Left ventricle myocardium inferior (tissue), 1 donor: ENCODE data around the gene TCF7L1. TPM values are rescaled to one million over a fixed set of nuclear protein-coding genes. Genes with fewer than 3 reads are reported as not detected.

ENCODE experiments used
- DNase-seq: peaks from one replicate; pipeline ENCODE4 v3.0.0-alpha.2; 2020
- H3K27ac ChIP-seq: fragments of 200-600 bp; replicated peaks from 2 replicates; pipeline ENCODE4 v1.8.0; 2021
- H3K27me3 ChIP-seq: fragments of 200-600 bp; 2 replicates; pipeline ENCODE4 v1.8.0; 2021; ENCODE audit warnings: low read depth
- H3K36me3 ChIP-seq: fragments of 200-600 bp; 2 replicates; pipeline ENCODE4 v1.8.0; 2021
- H3K4me1 ChIP-seq: fragments of 200-600 bp; 2 replicates; pipeline ENCODE4 v1.8.0; 2021
- H3K4me3 ChIP-seq: fragments of 200-600 bp; 2 replicates; pipeline ENCODE4 v1.8.0; 2021; ENCODE audit warnings: mild to moderate bottlenecking, moderate library complexity
- H3K9me3 ChIP-seq: fragments of 200-600 bp; replicated peaks from 2 replicates; pipeline ENCODE4 v1.8.0; 2021
- intact Hi-C: fragments of 100-400 bp; cut with micrococcal nuclease; formaldehyde crosslinking; loops from one replicate; pipeline ENCODE4 v1.11.0; 2022
- total RNA-seq: library from RNA; stranded (reverse); fragmentation: NEBNext Ultra II Directional; extraction: Animal tissue kit (Norgen Biotek cat#: 25700); gene quantifications from one replicate; pipeline ENCODE4 v1.2.1, GENCODE V29; 2021
- TF ChIP-seq, protein P1 (sequence below): fragments of 200-600 bp; IDR thresholded peaks from 2 replicates; pipeline ENCODE4 v1.8.0; 2021; ENCODE audit warnings: antibody characterized with exemption, mild to moderate bottlenecking, borderline replicate concordance
- donor health status: DM: no; HTN: yes; CAD: no; lungs with severe emphysema.

TCF7L1 gene
- total RNA-seq, 1 donor from 2014 or later = 7.0 TPM

DNA sequence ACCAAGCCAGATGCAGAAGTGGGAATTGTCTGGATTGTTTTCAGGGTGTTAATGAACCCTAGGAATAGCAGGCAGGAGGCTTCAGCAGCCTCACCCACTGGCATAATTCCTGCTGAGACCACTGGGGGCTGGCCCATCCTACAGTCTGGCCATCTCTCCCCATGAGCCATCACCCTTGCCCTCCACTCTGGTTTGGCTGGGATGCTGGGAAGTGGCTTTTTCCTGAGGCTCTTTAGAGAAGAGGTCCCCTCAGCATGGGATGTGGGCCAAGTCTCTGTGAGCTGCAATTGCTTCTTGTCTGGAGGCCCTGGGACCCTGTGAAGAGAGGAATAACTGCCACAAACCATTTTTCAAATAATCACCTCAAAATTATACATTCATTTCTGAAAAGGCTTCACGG, 4.0 kb downstream of the TCF7L1 start:
- H3K9me3 ChIP-seq = no peaks in the 10 kb centered on the region
- peaks cover 68% of the 10 kb centered on the region for H3K4me1 ChIP-seq
- intact Hi-C loops = no loop called here
- H3K27me3 ChIP-seq = no peaks in the 10 kb centered on the region
- no peak overlapping the region for H3K4me3 ChIP-seq
- no peak for DNase-seq
- H3K36me3 ChIP-seq = no peaks in the 10 kb centered on the region
- peak overlapping the region; percentile 39 for H3K27ac ChIP-seq
- TF ChIP-seq, protein P1, sequence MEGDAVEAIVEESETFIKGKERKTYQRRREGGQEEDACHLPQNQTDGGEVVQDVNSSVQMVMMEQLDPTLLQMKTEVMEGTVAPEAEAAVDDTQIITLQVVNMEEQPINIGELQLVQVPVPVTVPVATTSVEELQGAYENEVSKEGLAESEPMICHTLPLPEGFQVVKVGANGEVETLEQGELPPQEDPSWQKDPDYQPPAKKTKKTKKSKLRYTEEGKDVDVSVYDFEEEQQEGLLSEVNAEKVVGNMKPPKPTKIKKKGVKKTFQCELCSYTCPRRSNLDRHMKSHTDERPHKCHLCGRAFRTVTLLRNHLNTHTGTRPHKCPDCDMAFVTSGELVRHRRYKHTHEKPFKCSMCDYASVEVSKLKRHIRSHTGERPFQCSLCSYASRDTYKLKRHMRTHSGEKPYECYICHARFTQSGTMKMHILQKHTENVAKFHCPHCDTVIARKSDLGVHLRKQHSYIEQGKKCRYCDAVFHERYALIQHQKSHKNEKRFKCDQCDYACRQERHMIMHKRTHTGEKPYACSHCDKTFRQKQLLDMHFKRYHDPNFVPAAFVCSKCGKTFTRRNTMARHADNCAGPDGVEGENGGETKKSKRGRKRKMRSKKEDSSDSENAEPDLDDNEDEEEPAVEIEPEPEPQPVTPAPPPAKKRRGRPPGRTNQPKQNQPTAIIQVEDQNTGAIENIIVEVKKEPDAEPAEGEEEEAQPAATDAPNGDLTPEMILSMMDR = no peak

DNA sequence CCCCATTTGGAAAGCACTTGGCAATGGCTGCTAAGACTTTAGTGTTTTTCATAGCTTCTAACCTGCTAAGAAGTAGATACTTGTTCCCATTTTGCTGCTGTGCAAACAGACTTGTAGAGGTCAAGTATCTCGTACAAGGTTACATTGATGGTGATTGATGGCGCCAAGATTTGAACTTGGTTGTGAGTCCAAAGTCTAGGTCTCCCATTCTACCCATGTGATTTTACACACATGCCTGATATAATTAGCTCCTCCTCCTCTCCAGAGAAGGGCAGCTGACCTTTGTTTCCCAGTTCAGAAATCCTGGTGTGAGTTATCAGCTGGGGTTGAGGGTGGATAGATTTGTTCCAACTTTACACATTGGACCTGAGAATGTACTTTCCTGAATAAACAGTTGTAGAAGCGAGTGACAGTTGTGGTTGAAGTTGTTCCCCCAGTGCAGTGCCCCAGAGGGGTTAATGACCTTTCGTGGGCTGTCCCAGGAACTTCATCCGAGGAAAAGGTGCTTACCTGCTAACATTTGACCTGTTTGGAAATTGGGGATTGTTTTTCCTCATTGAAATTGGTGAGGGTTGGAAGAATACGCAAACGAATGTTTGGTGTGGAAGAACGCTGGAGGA, 10.4 kb downstream of the TCF7L1 start:
- H3K36me3 ChIP-seq = no peaks in the 10 kb centered on the region
- no peaks in the 10 kb centered on the region for H3K9me3 ChIP-seq
- intact Hi-C loops = no loop called here
- TF ChIP-seq, protein P1 = no peak
- H3K27me3 ChIP-seq = no peaks in the 10 kb centered on the region
- peaks cover 32% of the 10 kb centered on the region for H3K4me1 ChIP-seq
- no peak for DNase-seq
- H3K4me3 ChIP-seq = no peak overlapping the region
- H3K27ac ChIP-seq = no peak overlapping the region

DNA sequence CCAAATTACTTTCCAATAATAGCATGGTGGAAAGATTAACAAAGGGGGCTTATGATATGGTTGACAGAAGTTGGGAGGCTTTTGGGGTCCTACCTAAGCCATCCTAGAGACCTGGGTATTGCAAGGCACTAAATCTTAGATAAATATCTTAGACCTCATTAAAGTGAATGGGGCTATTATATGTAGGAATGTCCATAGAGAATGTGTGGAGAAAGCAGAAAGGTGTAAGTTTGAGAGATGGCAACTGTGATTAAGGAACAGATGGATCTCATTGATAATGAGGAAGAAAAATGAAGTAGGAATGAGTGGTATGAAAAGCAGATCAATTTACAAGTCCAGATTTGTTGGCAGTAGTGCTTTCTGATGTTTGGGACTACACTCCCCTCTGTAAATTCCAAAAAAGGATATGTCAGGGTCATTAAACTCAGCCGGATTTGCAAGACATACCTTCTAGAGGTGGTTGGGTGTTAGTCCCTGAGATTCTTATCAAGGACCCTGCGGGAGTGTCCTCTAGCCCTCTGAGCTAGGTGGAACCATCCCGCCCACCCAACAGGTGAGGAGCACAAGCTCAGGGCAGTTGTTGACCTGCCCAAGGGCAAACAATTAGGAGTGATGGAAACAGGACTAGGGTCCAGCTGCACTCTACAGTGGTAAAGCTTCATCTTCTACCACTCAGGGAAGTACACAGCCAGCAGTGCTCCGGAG, 12.1 kb downstream of the TCF7L1 start:
- Histone ChIP-seq H3K27ac (no peak overlapping the region), H3K9me3 (no peaks in the 10 kb centered on the region), H3K27me3 (no peaks in the 10 kb centered on the region), H3K4me3 (no peak overlapping the region), H3K36me3 (no peaks in the 10 kb centered on the region), H3K4me1 (peaks cover 32% of the 10 kb centered on the region)
- TF ChIP-seq, protein P1 = no peak
- DNase-seq = no peak
- intact Hi-C loops = no loop called here

DNA sequence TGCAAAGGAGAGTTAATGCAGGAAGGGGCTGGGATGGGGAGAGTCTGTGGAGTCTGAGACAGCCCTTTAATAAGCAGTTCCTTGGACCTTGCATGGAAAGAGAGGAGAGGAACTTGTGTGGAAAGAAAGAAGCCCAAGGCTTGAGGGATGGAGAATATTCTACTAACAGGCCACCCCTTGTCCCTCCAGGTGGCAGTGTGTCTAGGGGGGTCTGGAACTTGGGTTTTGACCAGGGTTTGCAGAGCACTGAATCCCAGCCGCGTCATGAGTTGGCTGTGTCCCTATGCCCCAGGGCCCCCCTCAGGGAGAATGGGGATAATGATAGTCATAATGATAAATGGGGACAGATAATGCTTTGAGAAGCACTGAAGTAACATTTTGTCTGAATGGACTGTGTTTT, 15.0 kb downstream of the TCF7L1 start:
- H3K9me3 ChIP-seq = no peaks in the 10 kb centered on the region
- no peak overlapping the region for H3K27ac ChIP-seq
- TF ChIP-seq, protein P1 = no peak
- H3K27me3 ChIP-seq = no peaks in the 10 kb centered on the region
- H3K4me3 ChIP-seq = no peak overlapping the region
- no peaks in the 10 kb centered on the region for H3K36me3 ChIP-seq
- peaks cover 25% of the 10 kb centered on the region for H3K4me1 ChIP-seq
- DNase-seq = no peak
- intact Hi-C loops = no loop called here

DNA sequence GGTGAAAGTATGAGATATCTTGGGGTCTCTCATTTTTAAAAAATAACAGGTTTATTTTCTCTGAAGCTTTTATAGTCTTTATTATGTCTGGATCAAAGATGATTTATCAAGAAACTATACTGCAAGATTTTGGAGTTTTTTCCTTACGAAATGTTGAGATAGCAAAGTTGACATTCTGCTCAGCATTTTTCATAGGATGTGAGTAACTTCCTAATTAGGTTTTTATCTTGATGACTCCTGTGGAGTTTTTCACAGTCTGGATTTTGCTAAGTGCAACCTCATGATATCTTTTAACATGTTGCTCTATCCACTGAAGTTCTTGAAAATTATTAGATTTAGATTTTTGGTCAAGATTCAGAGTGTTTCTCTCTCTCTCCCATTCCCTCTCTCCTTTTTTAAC, 17.8 kb downstream of the TCF7L1 start:
- TF ChIP-seq, protein P1 = no peak
- Histone ChIP-seq H3K9me3 (no peaks in the 10 kb centered on the region), H3K4me1 (peaks cover 36% of the 10 kb centered on the region), H3K27ac (no peak overlapping the region), H3K4me3 (no peak overlapping the region), H3K36me3 (no peaks in the 10 kb centered on the region), H3K27me3 (no peaks in the 10 kb centered on the region)
- intact Hi-C loops = no loop called here
- no peak for DNase-seq
